ENCODE results near the gene RASL11A. TPM values are rescaled to one million over a fixed set of nuclear protein-coding genes. Genes with fewer than 3 reads are reported as not detected.

Gene RASL11A
- total RNA-seq, 1 donor from 2014 or later, result 2.1 TPM

- H3K27me3 Mint-ChIP-seq (ENCODE audit: unreplicated experiment), result peaks cover 2% of the 10 kb centered on the region
- no peaks in the 10 kb centered on the region for H3K9me3 Mint-ChIP-seq (ENCODE audit: unreplicated experiment)
- no peak overlapping the region for H3K27ac Mint-ChIP-seq (ENCODE audit: unreplicated experiment)
- peaks cover 11% of the 10 kb centered on the region for H3K4me1 Mint-ChIP-seq (ENCODE audit: unreplicated experiment)
- no peak for TF ChIP-seq CTCF (IDR thresholded peaks at IDR 0.05; ENCODE audit: unreplicated experiment)
- peak overlapping the region; percentile 10 for H3K4me3 Mint-ChIP-seq (ENCODE audit: unreplicated experiment)
- DNase-seq (ENCODE audit: low spot score), result no peak
- peaks cover 4% of the 10 kb centered on the region for H3K36me3 Mint-ChIP-seq (ENCODE audit: low read depth, unreplicated experiment)
These were observed 6.0 kb upstream of the RASL11A start for GRCh38 chr13:27264648-27265047.

- Mint-ChIP-seq H3K4me1 (ENCODE audit: unreplicated experiment) (peaks cover 10% of the 10 kb centered on the region), H3K4me3 (ENCODE audit: unreplicated experiment) (no peak overlapping the region), H3K36me3 (ENCODE audit: low read depth, unreplicated experiment) (peaks cover 4% of the 10 kb centered on the region), H3K27me3 (ENCODE audit: unreplicated experiment) (peaks cover 2% of the 10 kb centered on the region), H3K9me3 (ENCODE audit: unreplicated experiment) (no peaks in the 10 kb centered on the region), H3K27ac (ENCODE audit: unreplicated experiment) (no peak overlapping the region)
- TF ChIP-seq CTCF (IDR thresholded peaks at IDR 0.05; ENCODE audit: unreplicated experiment), result no peak
- DNase-seq (ENCODE audit: low spot score), result no peak
These were observed 3.7 kb upstream of the RASL11A start for GRCh38 chr13:27266917-27267316.

- Mint-ChIP-seq H3K36me3 (ENCODE audit: low read depth, unreplicated experiment) (peaks cover 2% of the 10 kb centered on the region), H3K4me3 (ENCODE audit: unreplicated experiment) (no peak overlapping the region), H3K27ac (ENCODE audit: unreplicated experiment) (no peak overlapping the region), H3K27me3 (ENCODE audit: unreplicated experiment) (peaks cover 2% of the 10 kb centered on the region), H3K9me3 (ENCODE audit: unreplicated experiment) (no peaks in the 10 kb centered on the region), H3K4me1 (ENCODE audit: unreplicated experiment) (peaks cover 7% of the 10 kb centered on the region)
- TF ChIP-seq CTCF (IDR thresholded peaks at IDR 0.05; ENCODE audit: unreplicated experiment), result no peak
- DNase-seq (ENCODE audit: low spot score), result no peak
These were observed 3.0 kb upstream of the RASL11A start for GRCh38 chr13:27267596-27267995.

GRCh38 chr13:27269114-27269665, 1.4 kb upstream of the RASL11A start:
- no peak for TF ChIP-seq CTCF (IDR thresholded peaks at IDR 0.05; ENCODE audit: unreplicated experiment)
- Mint-ChIP-seq H3K36me3 (ENCODE audit: low read depth, unreplicated experiment) (no peaks in the 10 kb centered on the region), H3K9me3 (ENCODE audit: unreplicated experiment) (no peaks in the 10 kb centered on the region), H3K4me1 (ENCODE audit: unreplicated experiment) (peaks cover 4% of the 10 kb centered on the region), H3K27me3 (ENCODE audit: unreplicated experiment) (peaks cover 2% of the 10 kb centered on the region), H3K4me3 (ENCODE audit: unreplicated experiment) (no peak overlapping the region), H3K27ac (ENCODE audit: unreplicated experiment) (no peak overlapping the region)
- no peak for DNase-seq (ENCODE audit: low spot score)

GRCh38 chr13:27271570-27272096, 1.0 kb downstream of the RASL11A start:
- Mint-ChIP-seq H3K9me3 (ENCODE audit: unreplicated experiment) (no peaks in the 10 kb centered on the region), H3K27ac (ENCODE audit: unreplicated experiment) (peak overlapping the region; percentile 70), H3K4me3 (ENCODE audit: unreplicated experiment) (peak overlapping the region; percentile 90), H3K4me1 (ENCODE audit: unreplicated experiment) (peaks cover 4% of the 10 kb centered on the region), H3K36me3 (ENCODE audit: low read depth, unreplicated experiment) (no peaks in the 10 kb centered on the region), H3K27me3 (ENCODE audit: unreplicated experiment) (peaks cover 2% of the 10 kb centered on the region)
- DNase-seq (ENCODE audit: low spot score), result no peak
- no peak for TF ChIP-seq CTCF (IDR thresholded peaks at IDR 0.05; ENCODE audit: unreplicated experiment)
